GM18858 (cell line): ENCODE results near the gene IGSF22.
A peak's percentile ranks its signal among the peaks of the same experiment; 100 is the strongest.

Source experiments
- ATAC-seq: cut with Tn5 transposase; IDR thresholded peaks from one replicate; pipeline ENCODE4 v1.9.1; 2021; ENCODE audit not compliant: unreplicated experiment

Gene IGSF22

GRCh38 chr11:18726040-18726439, at the start of gene IGSF22:
TSS of gene IGSF22 (minus strand) at chr11:18726188. CDS start at chr11:18724236, 1,952 bp downstream.
- ATAC-seq, result no peak

- ATAC-seq, result no peak
These were observed 48.8 kb upstream of the IGSF22 start for GRCh38 chr11:18774801-18775200.

GRCh38 chr11:18773681-18774080, 47.7 kb upstream of the IGSF22 start:
- ATAC-seq, result no peak

- no peak for ATAC-seq
These were observed 47.1 kb upstream of the IGSF22 start for GRCh38 chr11:18773104-18773503.

GRCh38 chr11:18772211-18772610, 46.2 kb upstream of the IGSF22 start:
- ATAC-seq, result no peak

GRCh38 chr11:18771266-18772035, 45.5 kb upstream of the IGSF22 start:
- no peak for ATAC-seq

- no peak for ATAC-seq
These were observed 44.6 kb upstream of the IGSF22 start for GRCh38 chr11:18770479-18771125.

- ATAC-seq, result peak; percentile 35
These were observed 43.9 kb upstream of the IGSF22 start for GRCh38 chr11:18769802-18770456.

- ATAC-seq, result no peak
These were observed 43.0 kb upstream of the IGSF22 start for GRCh38 chr11:18768978-18769377.

GRCh38 chr11:18768472-18768901, 42.5 kb upstream of the IGSF22 start:
- ATAC-seq, result peak; percentile 89

GRCh38 chr11:18766015-18766414, 40.0 kb upstream of the IGSF22 start:
- no peak for ATAC-seq

- no peak for ATAC-seq
These were observed 39.6 kb upstream of the IGSF22 start for GRCh38 chr11:18765554-18765953.

- no peak for ATAC-seq
These were observed 35.8 kb upstream of the IGSF22 start for GRCh38 chr11:18761741-18762140.

- ATAC-seq, result no peak
These were observed 35.2 kb upstream of the IGSF22 start for GRCh38 chr11:18761144-18761543.

GRCh38 chr11:18757811-18758210, 31.8 kb upstream of the IGSF22 start:
- ATAC-seq, result no peak

GRCh38 chr11:18756889-18757288, 30.9 kb upstream of the IGSF22 start:
- ATAC-seq, result no peak

- no peak for ATAC-seq
These were observed 28.3 kb upstream of the IGSF22 start for GRCh38 chr11:18754308-18754707.

GRCh38 chr11:18752502-18752901, 26.5 kb upstream of the IGSF22 start:
- no peak for ATAC-seq

- ATAC-seq, result no peak
These were observed 25.0 kb upstream of the IGSF22 start for GRCh38 chr11:18750944-18751343.

GRCh38 chr11:18749681-18750319, 23.8 kb upstream of the IGSF22 start:
- no peak for ATAC-seq

GRCh38 chr11:18748766-18749365, 22.9 kb upstream of the IGSF22 start:
- no peak for ATAC-seq
